ENCODE data around the gene STRIP2.
"Not testable (repeated sequence)": the region's sequence is repeated elsewhere in the genome, so short reads cannot be mapped to it uniquely, and the experiment has no call there.

The STRIP2 gene

DNA sequence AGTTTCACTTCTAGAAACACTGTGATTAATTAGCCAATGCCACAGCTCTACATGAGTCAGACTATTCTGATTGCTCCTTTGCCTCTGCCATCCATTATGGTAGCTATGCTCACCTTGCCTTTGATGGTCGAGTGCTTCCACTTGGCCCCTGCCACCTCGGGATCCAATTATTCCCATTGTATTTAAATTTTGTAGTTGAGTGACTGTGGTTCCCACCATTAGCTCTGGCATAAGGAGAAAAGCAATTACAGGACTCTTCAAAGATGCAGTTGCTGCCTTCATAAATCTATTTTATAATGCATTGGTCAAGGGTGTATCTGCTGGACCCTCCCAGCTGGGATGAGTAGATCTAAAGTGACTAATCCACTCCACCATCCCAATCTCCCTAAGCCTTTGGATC, 14.4 kb downstream of the STRIP2 start:
- DNase-seq (ENCODE audit: extremely low read depth, low read depth) = not testable (repeated sequence)

DNA sequence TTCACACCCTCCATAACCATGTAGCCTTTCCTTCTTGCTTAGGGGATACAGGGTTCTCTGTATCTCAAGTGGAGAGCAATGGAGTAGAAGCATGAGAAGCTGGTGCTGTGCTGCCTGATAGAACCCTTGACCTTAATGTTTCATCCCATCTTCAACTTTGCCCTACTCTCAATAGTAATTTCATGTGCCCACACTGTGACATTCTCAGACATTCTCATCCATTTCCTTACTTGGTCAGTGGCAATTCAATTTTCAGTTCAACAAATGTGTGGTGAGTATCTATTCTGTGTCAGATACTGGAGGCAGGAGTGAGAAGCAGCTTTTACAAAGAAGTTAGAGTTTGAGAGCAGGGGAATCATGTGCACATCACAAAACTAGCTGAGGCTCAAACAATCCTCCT, 16.1 kb downstream of the STRIP2 start:
- TF ChIP-seq, protein P1, sequence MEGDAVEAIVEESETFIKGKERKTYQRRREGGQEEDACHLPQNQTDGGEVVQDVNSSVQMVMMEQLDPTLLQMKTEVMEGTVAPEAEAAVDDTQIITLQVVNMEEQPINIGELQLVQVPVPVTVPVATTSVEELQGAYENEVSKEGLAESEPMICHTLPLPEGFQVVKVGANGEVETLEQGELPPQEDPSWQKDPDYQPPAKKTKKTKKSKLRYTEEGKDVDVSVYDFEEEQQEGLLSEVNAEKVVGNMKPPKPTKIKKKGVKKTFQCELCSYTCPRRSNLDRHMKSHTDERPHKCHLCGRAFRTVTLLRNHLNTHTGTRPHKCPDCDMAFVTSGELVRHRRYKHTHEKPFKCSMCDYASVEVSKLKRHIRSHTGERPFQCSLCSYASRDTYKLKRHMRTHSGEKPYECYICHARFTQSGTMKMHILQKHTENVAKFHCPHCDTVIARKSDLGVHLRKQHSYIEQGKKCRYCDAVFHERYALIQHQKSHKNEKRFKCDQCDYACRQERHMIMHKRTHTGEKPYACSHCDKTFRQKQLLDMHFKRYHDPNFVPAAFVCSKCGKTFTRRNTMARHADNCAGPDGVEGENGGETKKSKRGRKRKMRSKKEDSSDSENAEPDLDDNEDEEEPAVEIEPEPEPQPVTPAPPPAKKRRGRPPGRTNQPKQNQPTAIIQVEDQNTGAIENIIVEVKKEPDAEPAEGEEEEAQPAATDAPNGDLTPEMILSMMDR (IDR thresholded peaks at IDR 0.05; ENCODE audit: low read depth, low read length) = no peak
- no peak for DNase-seq (ENCODE audit: extremely low read depth, low read depth)

DNA sequence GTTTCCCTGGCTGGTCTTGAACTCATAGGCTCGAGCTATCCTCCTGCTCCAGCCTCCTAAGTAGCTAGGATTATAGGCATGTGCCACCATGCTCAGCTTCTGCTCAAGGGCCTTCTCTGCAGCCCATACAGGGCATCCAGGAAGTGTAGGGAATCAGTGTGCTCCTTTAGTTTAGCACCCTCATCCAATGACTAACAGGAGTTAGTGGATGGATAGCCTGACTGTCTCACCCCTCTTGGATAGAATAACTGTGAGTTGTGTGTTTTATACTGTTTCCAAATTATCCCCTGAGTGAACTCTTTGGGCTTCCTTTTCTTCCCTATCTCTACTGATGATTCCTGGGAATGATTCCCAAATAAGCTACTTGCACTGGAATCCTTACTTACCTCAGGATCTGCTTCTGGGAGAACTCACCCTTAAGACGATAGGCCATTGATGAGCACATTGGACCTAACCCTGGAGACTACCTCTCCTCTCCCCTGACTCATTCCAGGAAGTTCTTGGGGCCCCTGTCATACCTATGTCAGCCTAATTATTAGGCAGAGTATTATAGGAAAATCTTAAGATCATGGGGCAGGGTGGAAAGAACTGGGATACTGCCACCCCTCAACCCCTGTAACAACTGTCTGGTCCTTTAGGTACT, 18.5 kb downstream of the STRIP2 start:
- TF ChIP-seq, protein P1 (IDR thresholded peaks at IDR 0.05; ENCODE audit: low read depth, low read length) = no peak
- DNase-seq (ENCODE audit: extremely low read depth, low read depth) = no peak

DNA sequence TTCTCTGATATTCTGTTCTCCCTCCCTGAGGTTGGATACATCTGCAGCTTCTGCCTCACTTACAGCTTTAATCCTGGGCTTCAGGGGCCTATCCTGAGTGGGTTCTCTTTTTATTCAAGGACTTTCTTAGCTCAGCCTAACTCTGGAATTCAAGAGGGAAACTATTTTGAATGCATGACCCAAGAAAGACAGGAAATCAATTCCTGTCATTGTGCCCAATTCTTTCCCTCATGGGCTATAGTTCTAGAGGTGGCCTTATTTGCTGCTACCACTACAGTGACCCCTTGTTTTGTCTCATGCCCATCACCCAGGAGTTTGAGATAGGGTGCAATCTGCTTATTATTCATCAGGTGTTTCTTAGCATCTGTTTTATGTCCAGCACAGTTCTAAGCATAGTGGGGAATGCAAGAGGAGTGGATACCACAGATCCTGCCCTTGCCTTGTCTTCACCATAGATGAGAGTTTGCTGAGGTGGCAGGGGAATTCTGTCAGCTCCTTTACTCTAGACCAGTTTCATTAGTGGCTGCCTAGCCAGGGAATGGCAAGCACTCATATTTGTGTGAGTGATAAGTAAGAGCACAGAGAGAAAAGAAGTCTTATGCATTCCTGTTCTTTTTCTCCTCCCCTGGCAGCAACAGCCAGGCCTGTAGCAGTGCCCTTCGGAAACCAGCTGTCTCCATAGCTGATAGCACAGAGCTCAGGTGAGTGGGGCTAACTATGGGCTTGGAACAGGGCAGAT, 19.4 kb downstream of the STRIP2 start:
- no peak for DNase-seq (ENCODE audit: extremely low read depth, low read depth)

DNA sequence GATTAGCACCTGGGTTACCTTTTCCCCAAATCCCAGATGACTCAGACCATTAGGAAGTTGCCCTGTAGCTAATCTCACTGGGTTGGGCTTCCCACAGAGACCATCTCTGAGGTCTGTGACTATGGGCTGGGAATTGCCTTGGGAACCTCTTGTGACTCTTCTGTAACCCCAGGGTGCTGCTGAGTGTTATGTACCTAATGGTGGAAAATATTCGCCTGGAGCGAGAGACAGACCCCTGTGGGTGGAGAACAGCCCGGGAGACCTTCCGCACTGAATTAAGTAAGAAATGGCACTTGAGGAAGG, 20.0 kb downstream of the STRIP2 start:
- TF ChIP-seq, protein P1 (IDR thresholded peaks at IDR 0.05; ENCODE audit: low read depth, low read length) = no peak
- DNase-seq (ENCODE audit: extremely low read depth, low read depth) = no peak

More for the DNA sequence above, 19.4 kb downstream of the STRIP2 start:
- TF ChIP-seq, protein P1 (IDR thresholded peaks at IDR 0.05; ENCODE audit: low read depth, low read length) = no peak

DNA sequence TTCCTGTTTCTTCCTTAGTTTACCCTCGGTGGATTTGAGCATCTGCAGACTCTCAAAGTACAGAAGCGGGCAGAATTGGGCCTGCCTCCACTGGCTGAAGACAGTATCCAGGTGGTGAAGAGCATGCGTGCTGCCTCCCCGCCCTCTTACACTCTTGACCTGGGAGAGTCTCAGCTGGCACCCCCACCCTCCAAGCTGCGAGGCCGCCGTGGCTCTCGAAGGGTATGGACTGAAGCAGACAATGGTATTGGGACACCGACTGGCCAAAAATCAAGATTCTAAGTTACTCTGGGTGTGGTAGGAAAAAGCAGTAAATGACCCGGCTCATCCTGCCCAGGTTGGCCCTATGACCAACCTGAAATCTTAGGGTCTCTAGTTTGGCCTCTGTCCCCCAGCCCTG, 22.2 kb downstream of the STRIP2 start:
- TF ChIP-seq, protein P1 (IDR thresholded peaks at IDR 0.05; ENCODE audit: low read depth, low read length) = no peak
- no peak for DNase-seq (ENCODE audit: extremely low read depth, low read depth)

DNA sequence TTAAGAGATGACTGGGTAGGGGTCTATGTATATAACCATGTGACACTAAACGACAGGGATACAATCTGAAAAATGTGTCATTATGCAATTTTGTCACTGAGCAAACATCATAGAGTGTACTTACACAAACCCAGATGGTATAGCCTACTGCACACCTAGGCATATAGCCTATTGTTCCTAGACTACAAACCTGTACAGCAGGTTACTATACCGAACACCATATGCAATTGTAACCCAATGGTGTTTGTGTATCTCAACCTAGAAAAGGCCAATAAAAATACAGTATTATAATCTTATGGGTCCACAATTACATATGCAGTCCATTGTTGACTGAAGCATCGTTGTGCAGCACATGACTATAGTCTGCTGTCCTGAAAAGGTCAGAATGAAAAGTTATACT, 22.9 kb downstream of the STRIP2 start:
- TF ChIP-seq, protein P1 (IDR thresholded peaks at IDR 0.05; ENCODE audit: low read depth, low read length) = no peak
- no peak for DNase-seq (ENCODE audit: extremely low read depth, low read depth)

DNA sequence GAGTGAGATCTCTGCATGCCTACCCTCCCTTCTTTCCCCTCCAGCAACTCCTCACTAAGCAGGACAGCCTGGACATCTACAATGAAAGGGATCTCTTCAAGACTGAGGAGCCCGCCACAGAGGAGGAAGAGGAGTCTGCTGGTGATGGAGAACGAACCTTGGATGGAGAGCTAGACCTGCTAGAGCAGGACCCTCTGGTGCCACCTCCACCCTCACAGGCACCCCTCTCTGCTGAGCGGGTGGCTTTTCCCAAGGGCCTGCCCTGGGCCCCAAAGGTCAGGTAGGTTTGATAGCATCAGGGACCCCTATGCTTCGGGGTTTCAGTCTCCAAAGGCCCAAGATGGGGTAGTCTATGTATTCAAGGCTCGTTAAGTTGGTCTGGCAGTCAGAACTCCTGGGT, 23.9 kb downstream of the STRIP2 start:
- TF ChIP-seq, protein P1 (IDR thresholded peaks at IDR 0.05; ENCODE audit: low read depth, low read length) = no peak
- no peak for DNase-seq (ENCODE audit: extremely low read depth, low read depth)

Data from AG09319 (cell line).